HepG2 (cell line): ENCODE data around the gene COA3. TPM values are rescaled to one million over a fixed set of nuclear protein-coding genes. Genes with fewer than 3 reads are reported as not detected.

Experiments used
- AKNA ChIP-seq: sonication (generic); formaldehyde crosslinking; IDR thresholded peaks from 2 replicates; pipeline ENCODE4 v1.4.0; 2020; ENCODE audit warnings: missing genetic modification reagents, borderline replicate concordance
- HDAC6 ChIP-seq: fragments of 200-600 bp; sonication (generic); IDR thresholded peaks from 2 replicates; pipeline ENCODE4 v1.7.0; 2017; ENCODE audit warnings: mild to moderate bottlenecking, antibody characterized with exemption, low read length, low read depth
- REST ChIP-seq, 2 experiments: IDR thresholded peaks; 2 replicates each; pipeline ENCODE4 v1.6.1; 2011 to 2012; ENCODE audit warnings: low read length in 2 of 2, borderline replicate concordance in 1 of 2, low read depth in 1 of 2, mild to moderate bottlenecking in 1 of 2, moderate library complexity in 1 of 2
- RXRA ChIP-seq: sonication (generic); formaldehyde crosslinking; IDR thresholded peaks from 2 replicates; pipeline ENCODE4 v1.5.1; 2020; ENCODE audit warnings: missing genetic modification reagents
- ZC3H4 ChIP-seq: sonication (generic); formaldehyde crosslinking; IDR thresholded peaks from 2 replicates; pipeline ENCODE4 v1.4.0; 2020; ENCODE audit warnings: missing genetic modification reagents, borderline replicate concordance
- polyA plus RNA-seq, 8 experiments: library from polyadenylated mRNA; depleted of rRNA in 3 of 8; stranded (reverse) in 7 of 8; unstranded in 1 of 8; fragments of >200 nt; fragmentation: Illumina TruSeq in 4 of 8; extraction: Trizol in 4 of 8; gene quantifications; 2 replicates each; pipeline versions ENCODE4 v1.2.1 to v1.2.3, GENCODE V29; 2011 to 2016; ENCODE audit warnings: low read depth in 4 of 8, missing spikeins in 1 of 8, mixed read lengths in 1 of 8; ENCODE audit not compliant: insufficient read depth in 1 of 8
- total RNA-seq, 5 experiments: library from RNA; depleted of rRNA; stranded (reverse); fragments of >200 nt; fragmentation: Illumina TruSeq; extraction: Trizol; gene quantifications; 2 replicates each; pipeline ENCODE4 v1.2.3, GENCODE V29; 2016; ENCODE audit warnings: low read depth in 1 of 5

COA3 gene
- total and polyA plus RNA-seq, 2 of the 13 experiments (the other 11 are each of a cell fraction or from before 2014, with no cell fraction given) = 133 to 202 TPM

GRCh38 chr17:42803074-42803883 lies 4.8 kb upstream of the COA3 start (continued):
- TF ChIP-seq ZC3H4 (CRISPR knock-in tag) (no peak), HDAC6 (no peak), AKNA (CRISPR knock-in tag) (no peak), REST (IDR thresholded peaks at IDR 0.05; ENCODE audit: borderline replicate concordance in 1 of 2, low read depth in 1 of 2, low read length in 2 of 2) (0 out of 4 replicates have a peak, but pooled peaks of 1 of the 2 experiments have one; percentile 20), RXRA (peak; percentile 81; the same call in 1 of the 2 replicates)
